GM21381 (cell line): ENCODE measurements around the gene C10orf62.
"Not testable (repeated sequence)": the region's sequence is repeated elsewhere in the genome, so short reads cannot be mapped to it uniquely, and the experiment has no call there.

Experiments
- ATAC-seq: cut with Tn5 transposase; IDR thresholded peaks from one replicate; pipeline ENCODE4 v1.9.1; 2021; ENCODE audit warnings: mild to moderate bottlenecking, moderate library complexity; ENCODE audit not compliant: unreplicated experiment

The C10orf62 gene

DNA sequence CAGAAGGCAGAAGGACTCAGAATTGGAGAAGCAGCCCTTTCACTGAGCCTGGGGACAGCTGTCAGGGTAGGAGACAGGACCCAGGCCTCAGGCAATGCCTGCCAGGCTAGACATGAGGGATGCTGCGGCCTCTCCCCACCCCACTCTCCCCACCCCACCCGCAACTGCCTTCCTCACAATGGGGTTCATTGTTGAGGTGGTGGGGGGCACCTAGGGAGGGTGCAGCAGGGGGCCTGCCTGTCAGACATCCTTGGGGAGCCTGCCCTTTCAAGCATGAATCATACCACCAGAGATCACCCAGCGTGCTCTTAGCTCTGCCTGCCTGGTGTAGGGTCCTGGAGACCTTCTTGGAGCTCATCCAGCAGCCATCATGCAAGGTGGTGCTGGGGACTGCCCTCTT, at the start of gene C10orf62:
Gene C10orf62, plus strand, starts transcription at position 243 of the 400 bp plus-strand sequence. CDS start 177 bp downstream, outside the sequence.
- ATAC-seq, result no peak

DNA sequence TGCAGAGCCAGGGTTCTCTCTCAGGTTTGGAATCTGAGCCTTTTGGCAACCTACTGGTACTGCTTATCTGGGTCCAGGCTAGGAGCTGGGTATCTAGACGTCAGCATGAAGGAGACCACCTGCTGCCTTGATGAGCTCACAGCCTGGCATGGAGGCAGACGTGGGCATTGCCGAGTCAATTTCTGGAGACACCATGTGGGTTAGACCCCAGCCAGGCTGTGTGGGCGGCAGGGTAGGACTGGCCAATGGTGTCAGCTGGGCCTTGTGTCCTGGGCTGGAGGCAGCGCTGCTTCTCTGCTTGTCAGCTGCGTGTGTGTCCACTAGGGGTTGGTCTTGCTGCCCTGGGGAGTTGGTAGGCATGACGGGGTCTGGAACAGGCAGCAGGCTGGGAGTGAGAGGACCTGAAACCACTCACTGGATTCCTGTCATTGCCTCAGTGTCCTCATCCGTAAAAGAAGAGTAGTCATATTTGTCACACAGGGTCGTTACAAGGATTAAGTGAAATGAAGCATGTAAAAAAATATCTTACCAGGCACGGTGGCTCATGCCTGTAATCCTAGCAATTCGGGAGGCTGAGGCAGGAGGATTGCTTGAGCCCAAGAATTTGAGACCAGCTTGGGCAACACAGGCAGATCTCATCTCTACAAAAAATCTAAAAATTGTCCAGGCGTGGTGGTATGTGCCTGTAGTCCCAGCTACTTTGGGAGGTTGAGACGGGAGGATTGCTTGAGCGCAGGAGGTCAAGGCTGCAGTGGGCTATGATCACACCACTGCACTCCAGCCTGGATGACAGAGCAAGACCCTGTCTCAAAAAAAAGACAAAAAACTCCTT, 48.6 kb upstream of the C10orf62 start:
- ATAC-seq, result no peak

DNA sequence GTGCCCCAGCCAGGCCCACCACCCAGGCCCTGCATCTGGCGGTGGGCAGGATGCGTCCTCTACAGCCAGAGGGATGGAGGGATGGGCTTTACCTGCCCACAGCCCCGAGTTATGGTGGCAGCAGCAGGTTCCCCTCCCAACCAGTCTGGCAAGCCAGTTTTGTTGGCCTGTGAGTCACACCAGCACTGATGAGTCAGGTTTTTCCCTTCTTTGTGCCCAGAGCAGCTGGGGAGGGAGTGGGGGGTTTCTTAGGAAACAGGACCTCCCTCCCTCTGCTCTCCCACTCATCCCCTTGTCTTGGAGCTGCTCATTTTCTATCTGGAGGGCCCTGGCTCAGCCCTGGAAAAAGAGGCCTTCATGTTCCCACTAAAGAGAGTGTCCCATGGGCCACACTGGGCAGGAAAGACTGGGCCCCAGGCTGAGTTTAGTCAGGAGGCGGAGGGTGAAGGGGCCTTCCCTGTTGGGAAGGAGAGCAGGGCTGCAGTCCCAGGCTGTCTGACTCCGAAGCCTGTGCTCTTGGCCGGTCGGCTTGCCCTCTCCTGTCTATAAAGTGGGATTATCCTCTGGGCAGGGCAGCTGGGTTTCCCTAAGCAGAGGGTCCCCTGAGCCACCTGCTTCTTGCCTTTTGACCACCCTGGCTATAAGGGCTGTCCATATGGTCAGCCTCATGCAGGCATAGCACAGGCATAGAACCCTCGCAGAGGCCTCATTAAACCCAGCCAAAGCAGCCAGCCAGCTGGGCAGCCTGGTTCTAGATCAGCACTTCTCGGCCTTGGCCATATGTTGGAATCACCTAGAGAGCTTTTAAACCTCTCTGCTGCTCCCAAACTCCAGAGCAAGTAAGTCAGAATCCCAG, 47.1 kb upstream of the C10orf62 start:
- ATAC-seq, result no peak

DNA sequence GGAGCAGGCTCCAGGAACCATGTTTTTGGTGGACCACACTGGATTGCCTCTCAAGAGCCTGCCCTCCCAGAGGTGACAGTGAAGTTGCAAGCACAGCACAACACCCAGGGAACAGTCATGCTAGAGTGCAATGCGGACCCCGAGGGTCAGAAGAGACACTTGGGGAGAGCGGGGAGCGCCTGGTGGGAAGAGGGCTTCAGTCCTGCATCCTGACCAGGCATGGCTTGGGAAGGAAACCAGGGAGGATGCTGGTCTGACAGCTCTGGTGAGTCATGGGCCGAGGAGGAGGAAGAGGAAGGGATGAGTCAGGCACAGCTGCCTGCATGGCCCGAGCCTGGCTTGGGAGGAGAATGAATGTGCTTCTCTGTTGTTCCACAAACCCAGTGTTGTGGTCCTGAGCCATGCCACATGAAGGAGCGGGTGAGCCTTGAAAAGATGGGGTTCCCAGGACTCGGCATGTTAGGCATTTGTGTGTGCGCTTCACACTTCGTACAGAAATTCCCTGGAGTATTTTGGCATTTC, 46.4 kb upstream of the C10orf62 start:
- no peak for ATAC-seq

GRCh38 chr10:97546456-97547270, 42.9 kb upstream of the C10orf62 start:
- no peak for ATAC-seq

DNA sequence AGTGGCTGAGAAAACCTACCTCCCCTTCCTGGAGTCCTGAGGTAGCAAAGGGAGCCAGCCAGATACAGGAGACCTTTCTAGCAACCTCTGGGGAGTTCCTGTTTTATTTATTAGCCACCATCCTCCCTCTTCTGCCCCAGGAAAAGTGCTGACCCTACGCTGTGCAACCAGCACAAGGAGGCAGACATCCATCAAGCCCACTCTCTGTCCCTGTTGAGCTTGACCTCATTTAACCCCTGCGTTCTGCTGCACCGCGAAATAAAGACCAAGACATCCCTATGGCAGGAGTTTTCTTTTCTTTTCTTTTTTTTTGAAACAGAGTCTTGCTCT, 42.3 kb upstream of the C10orf62 start:
- ATAC-seq, result no peak

- no peak for ATAC-seq
These were observed 41.6 kb upstream of the C10orf62 start for GRCh38 chr10:97547962-97548361.

DNA sequence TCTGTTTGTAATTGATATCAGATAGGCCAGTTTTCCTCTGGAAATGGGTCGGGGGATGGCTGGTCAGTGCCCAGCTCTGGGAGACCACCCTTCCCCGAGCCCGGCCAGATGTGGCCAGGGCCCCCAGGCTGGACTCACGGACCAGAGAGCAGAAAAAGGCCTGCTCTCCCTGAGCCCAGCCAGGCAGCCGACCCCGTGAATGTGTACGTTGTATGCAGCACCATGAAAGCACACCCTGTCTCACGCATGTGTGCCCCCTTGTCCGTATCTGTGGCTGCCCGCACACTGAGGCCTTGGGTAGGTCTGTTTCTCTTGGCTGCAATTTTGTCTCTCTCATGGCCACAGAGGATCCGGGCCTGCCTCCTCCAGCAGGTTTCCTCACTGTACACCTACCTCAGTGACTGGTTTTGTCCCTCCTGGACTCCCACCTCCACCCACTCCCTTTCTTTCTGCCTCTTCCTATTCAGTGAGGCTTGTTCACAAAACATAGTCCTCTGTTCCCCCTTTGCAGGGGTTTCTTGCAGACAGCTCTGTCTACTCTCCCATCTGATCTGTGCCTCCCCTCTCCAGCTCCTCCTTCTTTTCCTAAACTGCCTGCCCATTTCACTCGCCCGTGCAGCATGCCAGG, 40.6 kb upstream of the C10orf62 start:
- no peak for ATAC-seq

DNA sequence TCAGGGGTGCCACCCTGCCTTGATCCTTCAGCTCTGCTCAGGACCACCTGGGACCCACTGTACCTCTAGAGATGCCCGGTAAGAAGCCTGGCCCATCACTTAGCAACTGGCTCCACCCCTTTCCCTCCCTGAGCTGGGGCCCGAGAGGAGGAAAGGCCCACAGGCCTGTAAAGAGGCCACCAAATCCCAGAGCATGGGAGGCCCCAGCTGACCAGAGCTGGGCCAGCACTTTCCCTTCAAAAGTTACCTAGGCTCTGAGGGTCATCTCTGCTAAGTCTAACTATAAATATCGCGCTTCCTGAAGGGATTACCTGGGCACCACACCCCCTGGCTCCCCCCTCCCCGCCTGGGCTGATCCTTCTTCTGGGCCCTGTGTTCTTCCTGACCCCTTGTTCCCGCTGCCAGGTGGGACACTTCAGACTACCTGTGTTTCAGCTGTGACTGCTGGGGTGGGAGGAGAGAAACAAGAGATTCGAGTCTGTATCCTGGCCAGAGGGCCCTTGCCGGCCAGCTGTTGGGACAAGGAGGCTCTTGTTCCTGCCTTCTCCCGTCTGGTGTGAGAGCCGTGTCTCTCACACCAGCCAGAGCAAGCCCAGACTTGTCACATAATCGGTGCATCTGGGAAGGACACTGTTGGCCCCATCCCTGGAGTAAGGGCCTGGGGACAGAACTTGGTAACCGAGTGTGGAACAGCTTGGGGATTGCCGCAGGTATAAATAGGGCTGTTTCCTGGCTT, 39.8 kb upstream of the C10orf62 start:
- ATAC-seq, result no peak

DNA sequence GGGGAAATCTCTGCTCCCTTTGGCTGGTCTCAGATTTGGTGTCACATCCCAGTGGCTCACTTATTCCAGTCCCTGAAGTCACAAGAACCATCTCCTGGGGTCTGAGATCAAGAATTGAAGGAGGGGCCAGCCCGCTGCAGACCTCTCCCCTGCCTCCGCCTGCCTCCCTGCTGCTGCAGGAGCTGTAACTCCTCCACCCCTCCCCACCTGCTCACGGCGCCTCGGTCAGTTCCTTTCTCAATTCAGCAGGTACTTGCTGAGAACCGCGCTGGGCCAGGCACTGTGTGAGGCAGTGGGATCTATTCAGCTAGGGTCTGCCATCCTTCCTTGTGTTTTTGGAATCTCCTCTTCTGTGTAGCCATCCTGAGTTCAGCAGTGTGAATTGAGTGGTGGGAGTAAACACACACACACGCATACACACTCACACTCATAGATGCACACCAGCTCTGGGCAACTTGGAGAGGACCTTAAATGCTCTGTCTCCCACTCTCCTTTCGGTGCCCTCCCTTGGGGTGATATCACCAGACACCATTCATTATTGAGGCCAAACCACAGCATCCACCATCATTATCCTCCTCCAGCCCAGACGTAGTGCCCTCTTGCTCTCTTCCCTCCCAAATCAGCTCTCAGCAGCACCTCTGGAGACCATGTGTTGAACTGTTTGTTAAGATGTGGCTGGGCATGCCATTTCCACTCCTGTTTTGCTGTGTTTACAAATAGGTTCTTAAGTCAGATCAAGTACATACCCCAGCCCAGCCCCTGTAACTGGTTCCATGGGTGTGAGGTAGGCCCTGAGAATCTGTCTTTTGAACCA, 39.0 kb upstream of the C10orf62 start:
- no peak for ATAC-seq

- no peak for ATAC-seq
These were observed 38.2 kb upstream of the C10orf62 start for GRCh38 chr10:97551271-97551670.

- peak; percentile 73 for ATAC-seq
These were observed 35.9 kb upstream of the C10orf62 start for GRCh38 chr10:97553575-97554031.

- not testable (repeated sequence) for ATAC-seq
These were observed 35.2 kb upstream of the C10orf62 start for GRCh38 chr10:97554336-97554735.

- not testable (repeated sequence) for ATAC-seq
These were observed 34.0 kb upstream of the C10orf62 start for GRCh38 chr10:97555541-97555940.

- ATAC-seq, result not testable (repeated sequence)
These were observed 28.7 kb upstream of the C10orf62 start for GRCh38 chr10:97560731-97561381.

- ATAC-seq, result not testable (repeated sequence)
These were observed 28.0 kb upstream of the C10orf62 start for GRCh38 chr10:97561386-97562077.

DNA sequence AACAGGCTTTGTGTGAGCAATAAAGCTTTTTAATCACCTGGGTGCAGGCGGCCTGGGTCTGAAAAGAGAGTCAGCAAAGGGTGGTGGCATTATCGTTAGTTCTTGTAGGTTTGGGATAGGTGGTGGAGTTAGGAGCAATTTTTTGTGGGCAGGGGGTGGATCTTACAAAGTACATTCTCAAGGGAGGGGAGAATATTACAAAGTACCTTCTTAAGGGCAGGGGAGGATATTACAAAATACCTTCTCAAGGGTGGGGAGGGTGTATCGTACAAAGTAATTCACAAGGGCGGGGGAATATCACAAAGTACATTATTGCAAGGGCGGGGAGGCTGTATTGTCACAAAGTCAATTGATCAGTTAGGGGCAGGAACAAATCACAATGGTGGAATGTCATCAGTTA, 27.2 kb upstream of the C10orf62 start:
- ATAC-seq, result not testable (repeated sequence)

DNA sequence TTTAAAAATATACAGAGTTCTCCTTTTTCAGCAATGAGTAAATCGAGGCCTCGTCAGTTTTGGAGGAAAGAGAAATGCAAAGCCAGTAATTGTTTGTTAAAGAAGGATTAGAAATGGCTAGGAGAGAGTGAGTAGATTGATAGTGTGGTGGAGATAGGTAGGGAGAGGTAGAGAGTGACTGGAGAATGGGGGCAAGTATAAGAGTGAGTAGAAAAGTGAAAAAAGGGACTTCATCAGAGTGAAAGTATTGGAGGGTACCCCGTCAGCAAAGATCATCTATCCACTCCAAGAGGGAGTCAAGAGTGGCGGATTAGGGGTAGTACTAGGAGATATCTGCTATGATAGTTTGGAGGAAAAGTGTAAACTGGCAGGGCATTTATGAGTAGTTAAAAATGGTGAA, 26.2 kb upstream of the C10orf62 start:
- ATAC-seq, result no peak
